ENCODE measurements around the gene KLHDC8A. TPM values are rescaled to one million over a fixed set of nuclear protein-coding genes. Genes with fewer than 3 reads are reported as not detected.

Gene KLHDC8A
- polyA plus RNA-seq, 5 donors: 0.56 to 1.3 (median 0.77) TPM

DNA sequence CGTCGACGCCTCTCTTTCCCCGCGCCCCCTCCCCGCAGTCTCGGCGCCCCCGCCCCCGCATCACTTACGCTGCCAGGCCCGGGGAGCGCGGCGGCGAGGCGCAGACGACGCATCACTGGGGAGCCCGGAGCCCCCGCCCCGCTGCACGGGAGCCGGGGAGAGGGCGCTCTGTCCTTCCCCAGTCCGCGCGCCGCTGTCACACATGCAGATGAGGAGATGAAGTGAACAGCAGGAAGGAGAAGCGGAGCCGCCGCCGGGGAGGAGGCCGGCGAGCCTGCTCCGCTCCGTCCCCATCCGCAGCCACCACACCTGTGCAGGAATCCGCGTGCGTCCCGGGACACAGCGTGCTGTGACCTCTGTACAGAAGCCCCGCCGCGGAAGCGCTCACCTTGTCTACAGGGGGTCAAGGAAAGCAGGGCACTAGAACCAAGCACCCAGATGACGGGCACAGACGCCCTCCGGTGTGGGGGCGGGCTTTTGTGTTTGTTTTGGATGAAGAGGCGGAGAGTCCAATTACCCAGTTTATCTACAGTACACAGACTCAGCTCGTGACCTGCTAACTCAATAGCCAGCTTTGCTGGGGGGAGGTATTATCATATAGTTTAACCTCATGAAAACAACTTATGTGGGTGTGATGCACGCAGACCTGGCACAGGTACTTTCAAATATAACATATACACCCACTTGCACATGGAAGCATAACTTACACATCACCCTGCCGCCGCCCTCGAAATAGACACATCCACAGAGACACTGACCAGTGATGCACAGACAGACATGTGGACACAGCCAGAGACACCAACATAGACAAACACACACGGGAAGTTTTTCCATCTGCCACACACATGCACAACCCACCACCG, 12.4 kb downstream of the KLHDC8A start:
- no peak for DNase-seq

DNA sequence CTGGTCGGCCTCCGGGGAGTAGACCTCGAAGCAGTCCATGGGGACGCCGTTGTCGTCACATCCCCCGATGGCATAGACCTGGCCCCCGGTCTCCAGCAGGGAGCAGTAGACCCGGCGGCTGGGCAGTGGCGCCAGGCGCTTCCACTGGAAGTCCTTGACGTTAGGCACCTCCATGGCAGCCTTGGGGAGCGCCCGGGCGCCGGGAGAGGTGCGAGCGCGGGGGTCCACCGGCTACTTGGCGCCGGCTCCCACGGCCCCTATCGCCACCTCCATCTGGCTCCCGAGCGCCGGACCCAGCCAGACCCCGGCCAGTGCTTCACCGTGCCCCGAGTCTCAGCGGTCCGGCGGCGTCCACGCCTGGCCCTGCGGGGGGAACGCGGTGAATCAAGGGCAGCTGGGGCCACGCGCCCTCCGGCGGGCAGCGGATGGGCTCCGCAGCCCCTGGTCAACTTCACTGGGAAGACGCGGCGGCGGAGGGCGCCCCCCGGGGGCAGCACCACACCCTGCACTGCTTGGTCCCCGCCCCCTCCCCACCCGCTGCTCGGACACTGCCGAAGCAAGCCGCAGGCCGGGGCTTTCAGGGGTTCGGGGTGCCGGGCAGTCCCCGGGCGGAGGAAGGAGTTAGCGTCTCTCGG, 13.2 kb downstream of the KLHDC8A start:
- DNase-seq: no peak

DNA sequence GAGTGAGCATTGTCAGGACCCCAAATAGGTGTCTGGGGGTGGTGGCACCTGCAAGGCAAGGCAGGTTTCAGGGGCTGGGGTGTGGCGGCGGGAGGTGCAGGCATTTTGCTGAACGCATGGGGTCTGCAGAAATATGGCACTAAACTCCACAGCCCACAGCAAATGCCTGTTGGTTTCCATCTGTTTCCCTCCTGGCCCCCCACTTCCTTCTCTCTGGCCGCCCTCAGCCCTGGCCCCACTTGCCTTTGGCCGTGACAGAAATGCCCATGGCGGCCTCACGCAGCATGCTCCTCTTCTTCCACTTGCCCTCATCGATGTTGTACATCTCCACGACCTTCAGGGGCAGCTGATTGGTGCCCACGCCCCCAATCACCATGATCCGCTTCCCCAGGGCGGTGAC, 13.7 kb downstream of the KLHDC8A start:
- no peak for DNase-seq

DNA sequence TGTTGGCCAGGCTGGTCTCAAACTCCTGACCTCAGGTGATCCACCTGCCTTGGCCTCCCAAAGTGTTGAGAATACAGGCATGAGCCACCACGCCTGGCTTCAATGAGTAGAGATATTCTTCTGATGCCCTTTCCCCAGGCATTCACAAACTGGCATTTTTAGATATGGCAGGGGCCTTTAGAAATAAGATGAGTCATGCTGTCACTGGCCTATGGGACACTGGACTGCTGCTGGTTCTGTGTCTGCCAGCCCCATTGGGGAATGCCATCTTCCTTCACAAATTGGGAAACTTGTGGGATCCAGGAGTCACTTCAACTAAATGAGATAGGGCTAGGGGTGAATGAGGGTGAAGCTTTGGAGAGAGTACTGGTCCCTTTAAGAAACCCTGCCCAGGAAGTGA, 16.0 kb downstream of the KLHDC8A start:
- DNase-seq: no peak

DNA sequence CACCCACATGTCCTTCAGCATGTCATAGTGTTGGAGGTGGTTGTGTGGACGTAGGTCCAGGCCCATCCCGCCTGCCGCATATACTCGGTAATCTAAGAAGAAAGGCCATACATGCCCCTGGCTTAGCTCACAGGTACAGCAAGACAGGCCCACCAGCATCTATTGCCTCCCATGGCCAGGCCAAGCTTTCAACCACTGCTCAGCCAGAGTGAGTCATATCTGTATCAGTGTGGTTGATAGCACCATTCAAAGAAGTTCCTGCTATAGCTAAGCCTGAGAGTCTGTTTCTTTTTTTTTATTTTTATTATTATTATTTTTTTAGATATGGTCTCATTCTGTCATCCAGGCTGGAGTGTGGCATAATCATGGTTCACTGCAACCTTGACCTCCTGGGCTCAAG, 17.0 kb downstream of the KLHDC8A start:
- no peak for DNase-seq

DNA sequence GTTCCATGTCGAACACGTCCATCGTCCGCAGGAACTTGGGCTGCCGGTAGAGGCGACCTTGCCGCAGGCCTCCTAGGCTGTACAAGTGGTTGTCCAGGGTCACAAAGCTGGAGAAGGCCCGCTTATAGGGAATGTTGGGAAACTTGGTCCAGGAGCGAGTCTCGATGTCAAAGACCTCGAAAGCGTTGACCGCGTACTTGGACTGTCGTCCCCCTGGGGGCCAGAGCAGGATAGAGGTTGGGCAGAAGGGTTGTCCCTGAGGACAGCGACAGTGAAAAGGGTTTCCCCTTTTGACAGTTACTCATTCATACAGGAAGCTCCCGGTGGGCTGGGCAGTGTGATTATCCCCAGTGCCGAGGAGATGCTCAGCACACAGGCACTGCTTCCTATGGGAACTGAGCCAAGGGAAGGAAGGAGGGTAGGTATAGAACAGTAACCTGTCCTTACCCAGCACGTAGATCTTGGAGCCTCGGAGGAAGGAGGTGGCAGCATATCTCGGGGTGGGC, 17.5 kb downstream of the KLHDC8A start:
- DNase-seq: no peak

DNA sequence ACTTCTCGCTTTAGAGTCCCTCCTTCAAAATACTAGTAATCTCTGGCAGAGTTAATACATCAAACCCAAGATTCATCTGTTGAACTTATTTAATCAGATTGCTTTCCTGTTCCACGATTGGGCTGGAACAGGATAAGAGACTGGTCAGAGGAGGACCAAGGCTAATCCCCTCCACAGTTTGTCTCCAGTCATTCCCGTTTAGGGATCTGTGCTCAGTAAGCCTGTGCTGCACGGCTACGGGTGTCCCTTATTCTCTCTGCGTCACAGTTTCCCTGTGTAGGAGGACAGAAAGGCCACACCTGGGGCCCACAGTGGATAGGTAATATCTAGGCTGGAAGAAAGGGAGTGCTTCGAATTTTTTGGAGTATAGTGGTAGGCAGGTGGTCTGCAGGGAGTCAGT, 18.7 kb downstream of the KLHDC8A start:
- no peak for DNase-seq

DNA sequence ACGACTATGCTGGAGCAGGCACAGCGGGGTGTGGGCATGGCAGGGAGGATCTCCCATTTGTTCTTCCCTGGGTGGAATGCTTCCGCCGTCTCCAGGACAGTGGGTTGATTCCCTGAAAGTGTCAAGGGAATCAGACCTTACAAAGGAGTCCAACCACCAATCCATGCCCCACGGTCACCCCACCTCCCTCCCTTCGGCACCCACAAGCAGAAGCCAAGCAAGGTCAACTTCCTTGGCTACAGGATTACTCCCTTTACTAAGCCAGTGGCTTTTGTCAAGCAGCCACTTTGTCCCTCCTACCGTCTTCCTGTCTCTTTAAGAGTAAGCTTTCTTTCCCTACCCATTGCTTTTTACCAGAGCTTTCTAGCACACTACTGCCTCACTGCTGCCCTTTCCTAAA, 19.2 kb downstream of the KLHDC8A start:
- no peak for DNase-seq

DNA sequence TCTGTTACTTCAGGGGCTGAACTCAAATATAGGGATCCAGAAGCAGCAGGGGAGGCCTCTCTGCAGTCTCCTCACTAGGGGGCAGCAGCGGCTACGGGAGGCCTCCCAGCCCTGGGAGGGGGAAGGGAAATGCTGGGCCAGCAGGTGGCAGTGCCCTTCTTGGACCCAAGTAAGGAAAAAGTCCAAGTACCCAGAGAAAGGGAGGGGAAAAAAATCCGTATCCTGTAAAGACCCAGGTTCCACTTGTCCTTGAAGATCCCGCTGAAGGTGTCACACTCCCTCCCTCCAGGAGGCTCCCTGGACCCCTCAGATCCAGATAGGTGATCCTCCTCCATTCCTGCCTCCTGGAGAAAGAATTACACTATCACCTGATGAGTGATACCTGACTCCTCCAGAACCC, 21.0 kb downstream of the KLHDC8A start:
- peak in 1 of 2 donors; percentile 67 for DNase-seq

DNA sequence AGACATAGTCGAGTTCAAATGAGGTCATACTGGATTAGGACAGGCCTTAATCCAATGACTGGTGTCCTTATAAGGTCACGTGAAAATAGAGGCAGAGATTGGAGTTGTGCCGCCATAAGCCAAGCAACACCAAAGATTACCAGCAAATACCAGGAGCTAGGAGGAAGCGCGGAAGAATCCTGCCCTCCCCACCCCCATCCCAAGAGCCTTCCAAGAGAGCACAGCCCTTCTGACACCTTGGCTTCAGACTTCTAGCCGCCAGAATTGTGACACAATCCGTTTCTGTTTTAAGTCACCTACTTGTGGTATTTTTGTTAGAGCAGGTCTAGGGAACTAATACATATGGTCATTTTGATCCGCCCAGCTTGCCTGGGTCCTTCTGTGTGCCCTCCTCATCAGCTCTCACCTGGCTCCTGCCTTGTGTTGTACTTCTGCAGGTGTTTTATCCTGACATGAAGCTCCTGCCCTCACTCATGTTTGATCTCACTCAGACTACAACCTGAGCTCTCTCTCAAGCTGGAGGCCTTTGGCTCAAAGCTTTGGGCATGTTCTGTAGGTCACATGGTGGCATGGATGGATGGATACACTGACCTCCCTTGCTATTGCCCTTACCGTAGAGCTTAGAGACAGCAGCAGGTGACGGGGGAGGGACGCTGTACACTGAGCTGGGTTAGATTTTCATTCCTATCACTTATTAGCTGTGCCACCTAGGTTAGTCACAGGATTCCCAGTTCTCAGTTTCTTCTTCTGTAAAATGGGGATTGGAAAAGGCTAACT, 24.5 kb downstream of the KLHDC8A start:
- no peak for DNase-seq

DNA sequence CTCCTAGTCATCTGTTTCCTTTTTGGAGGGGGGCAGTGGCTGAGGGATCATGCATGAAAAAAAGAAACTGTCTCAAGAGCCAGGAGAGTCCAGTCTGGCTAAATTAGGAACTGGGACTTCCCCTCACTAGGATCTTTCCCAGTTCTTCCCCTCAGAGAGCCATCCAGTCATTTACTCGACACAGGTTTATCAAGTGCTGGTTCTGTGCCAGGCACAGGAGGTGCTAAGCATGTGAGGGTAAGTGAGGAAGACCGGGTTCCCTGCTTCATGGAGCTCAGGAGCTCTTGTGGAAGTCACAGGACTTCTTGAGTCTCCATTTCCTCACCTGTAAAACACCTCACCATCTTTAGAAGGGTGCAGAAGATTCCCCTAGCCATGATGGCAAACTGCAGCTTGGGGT, 26.6 kb downstream of the KLHDC8A start:
- no peak for DNase-seq

DNA sequence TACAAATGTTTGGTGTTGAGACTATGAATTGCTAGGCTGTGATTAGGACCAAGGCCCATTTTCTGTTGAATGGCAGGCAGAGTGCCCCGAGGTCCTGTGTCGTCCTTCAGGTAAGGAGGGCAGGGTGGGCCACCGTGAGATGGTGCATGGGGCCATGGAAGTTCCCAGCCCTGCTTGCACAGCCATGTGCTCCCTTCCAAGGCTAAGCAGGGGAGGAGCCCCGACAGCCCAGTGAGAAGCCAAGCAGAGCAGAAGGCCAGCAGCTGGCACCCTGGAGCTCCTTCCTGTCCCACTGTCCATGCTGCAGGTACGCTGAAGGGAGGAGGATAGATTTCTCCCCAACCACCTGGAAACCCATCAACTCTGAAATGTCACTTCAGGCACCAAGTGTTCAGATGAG, 27.0 kb downstream of the KLHDC8A start:
- no peak for DNase-seq

DNA sequence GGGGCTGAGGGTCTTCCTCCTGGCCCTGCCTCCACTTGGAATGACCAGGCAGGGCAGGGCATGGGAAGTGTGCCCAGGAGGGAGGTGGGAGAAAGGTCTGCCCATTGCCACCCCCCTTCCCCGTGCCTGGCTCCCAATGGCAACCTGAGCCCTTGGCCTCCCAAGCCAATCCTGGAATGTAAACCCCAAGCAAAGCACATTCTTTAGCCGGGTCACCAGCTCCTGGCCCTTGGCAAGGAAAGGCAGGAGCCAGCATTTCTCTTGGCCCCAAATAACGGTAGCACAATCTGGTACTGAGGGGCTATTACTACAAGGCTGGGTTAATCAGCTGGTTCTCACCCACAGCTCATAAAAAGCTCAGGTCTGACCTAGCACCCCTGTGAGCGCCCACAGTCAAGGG, 28.2 kb downstream of the KLHDC8A start:
- no peak for DNase-seq

DNA sequence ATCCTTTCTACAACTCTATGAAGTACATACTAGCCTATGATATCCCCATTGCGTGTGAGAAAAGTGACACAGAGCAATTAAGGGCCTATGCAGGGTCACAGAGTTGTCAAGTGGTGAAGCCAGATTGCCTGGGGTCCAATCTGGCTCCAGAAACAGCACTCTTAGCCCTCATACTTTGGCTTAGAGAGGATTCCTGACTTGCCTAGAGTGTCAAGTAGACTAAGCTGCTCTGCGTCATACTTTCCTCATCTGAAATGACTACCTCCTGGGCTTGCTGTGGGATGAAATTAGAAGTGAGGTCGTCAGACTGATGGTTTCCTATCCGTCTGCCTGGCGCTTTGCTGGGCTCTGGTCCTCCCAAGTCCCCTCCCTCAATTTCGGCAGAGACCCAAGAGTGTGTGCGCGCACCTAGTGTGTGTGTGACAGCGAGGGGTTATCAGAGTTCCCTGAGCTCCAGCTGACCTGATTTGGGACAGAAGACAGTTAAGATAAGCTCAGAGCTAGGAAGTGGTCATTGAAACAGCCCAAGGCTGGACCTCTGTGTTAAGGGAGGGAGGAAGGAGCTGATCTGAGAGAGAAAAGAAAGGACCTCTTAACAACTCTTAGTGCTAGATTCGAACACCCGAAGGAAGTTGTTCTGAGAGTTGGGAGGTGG, 29.8 kb downstream of the KLHDC8A start:
- no peak for DNase-seq

DNA sequence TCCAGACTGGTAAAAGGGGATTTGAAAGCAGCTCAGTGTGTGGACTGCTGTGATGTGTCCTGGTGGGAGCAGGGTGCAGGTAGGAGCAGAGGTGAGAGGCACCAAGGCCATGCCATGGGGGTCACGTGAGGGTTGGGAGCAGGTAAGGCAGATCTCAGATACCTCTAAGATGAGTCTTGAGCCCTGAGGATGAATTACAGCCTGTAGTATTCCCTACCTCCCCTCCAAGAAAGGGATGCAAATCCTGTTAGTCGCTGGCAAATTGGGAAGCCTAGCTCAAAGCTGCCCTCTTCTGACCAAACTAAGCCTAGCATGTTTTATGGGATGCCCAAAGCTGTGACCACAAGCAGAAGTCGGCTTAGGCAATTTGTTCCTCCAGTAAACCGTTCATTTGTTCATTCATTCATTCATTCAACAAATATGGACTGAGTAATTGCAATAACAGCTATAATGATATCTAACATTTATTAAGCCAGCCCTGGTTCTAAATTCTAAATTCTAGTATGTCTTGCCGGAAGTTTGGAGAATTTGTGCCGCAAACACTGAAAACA, 31.3 kb downstream of the KLHDC8A start:
- DNase-seq: peak in 1 of 2 donors; percentile 73

DNA sequence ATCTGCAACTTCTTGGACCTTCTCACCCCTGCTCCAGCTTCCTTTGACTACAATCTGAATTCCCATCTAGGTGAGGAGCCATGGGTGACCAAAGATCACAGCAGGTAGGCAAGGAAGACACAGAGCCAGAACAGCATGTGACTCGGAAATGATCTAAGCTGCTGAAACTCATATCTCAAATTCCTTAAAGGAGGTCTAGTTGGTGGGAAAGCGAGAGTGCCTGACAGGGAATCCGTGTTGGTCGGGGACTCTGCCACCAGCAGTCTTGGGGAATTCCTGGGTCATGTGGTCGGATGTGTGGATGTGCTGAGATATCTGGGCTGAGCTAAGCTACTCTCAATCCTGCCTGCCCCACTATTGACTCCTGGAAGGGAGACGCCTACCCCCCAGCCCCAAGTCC, 31.9 kb downstream of the KLHDC8A start:
- no peak for DNase-seq

DNA sequence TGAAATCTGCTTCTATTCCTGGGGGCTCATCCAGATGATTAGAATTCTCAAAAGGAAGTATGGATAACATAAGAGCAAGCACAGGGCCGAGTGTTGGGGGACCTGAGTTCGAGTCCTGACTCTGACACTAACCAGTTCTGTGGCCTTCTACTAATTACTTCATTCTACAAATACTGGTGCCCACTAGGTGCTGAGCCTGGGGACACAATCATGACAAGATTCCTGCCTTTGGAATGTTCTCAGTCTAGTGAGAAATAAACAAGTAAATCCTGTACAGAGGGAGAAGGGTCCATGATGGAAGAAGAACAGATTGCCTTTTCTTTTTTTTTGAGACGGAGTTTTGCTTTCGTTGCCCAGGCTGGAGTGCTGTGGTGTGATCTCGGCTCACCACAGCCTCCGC, 32.9 kb downstream of the KLHDC8A start:
- no peak for DNase-seq

DNA sequence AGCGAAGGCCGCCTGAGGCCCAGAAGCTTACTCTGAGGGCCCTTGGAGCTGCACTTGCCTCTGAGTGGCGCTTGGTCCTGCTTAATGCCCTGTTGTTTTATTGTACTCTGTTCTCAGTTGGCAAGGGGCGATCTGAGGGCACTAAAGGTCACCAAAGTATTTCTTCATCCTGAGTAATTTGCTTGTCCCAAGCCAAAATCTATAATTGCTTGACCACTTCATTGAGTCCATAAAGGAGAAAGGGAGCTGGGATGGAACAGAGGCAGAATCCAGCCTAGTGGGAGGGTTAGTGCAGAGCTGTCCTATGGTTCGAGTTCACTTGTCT, 34.8 kb downstream of the KLHDC8A start:
- DNase-seq: no peak

DNA sequence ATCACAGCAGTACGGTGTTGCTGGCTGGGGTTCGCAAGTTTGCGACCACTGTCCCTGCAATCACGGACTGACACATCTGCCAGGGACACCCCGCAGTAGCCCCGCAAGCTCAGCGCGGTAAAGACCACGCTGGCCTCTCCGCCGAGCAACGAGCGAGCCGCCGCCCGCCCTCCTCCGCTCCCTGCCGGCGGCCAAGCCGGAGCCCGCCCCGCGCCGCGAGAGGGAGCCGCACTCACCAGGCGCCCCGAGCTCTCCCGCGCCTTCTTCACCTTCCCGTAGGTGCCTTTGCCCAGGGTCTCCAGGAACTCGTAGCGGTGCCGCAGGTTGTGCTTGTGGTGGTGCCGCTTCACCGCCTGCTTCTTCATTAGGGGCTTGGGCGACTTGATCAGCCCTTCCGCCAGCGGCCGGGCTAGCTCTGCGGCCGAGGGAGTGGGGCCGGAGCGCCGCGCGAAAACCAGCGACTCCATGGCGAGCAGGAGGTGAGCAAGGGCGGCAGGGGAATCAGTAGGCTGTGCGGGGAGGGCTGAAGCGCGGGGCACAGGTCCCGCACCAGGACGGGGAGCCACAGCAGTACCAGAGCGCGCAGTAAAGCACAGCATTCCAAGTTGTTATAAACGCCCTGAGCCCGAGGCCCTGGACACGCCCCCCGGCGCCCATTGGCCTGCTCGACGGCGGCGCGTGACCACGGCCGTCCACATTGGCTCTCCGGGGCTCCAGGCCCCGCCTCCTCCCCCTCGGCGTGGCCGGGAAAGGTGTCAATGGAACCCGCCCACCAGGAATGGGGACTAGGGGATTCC, 35.4 kb downstream of the KLHDC8A start, which contains the start of gene NUAK2:
Gene NUAK2, minus strand, starts transcription at position 584 of the 797 bp plus-strand sequence. Its CDS starts 117 bp downstream, at position 467.
- peak; percentile 83 to 86 for DNase-seq

All from right lung (tissue), 5 donors.